Measurements from ENCODE around the gene SELENOH. TPM values are rescaled to one million over a fixed set of nuclear protein-coding genes. Genes with fewer than 3 reads are reported as not detected.

The SELENOH gene
- total RNA-seq, 4 donors from 2014 or later, result 101 to 123 (median 113) TPM

DNA sequence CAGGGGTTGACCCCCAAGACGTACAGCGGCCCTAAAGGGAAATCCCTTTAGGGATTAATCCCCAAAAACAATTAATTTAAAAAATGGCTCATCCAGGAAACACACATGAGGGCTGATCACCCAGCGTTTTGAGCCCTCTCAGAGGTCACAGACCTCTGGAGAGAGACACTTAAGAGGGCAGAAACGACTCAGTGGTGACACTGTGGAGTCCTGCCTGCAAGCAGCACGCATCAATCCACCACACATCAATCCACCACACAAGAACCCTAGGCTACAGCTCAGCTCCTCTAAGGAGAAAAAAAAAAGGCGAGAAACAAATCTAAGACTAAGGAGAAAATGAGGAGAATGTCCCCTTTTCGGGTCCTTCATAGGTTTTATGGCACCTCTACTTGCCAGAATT lies 12.5 kb upstream of the SELENOH start:
- TF ChIP-seq, protein P1, sequence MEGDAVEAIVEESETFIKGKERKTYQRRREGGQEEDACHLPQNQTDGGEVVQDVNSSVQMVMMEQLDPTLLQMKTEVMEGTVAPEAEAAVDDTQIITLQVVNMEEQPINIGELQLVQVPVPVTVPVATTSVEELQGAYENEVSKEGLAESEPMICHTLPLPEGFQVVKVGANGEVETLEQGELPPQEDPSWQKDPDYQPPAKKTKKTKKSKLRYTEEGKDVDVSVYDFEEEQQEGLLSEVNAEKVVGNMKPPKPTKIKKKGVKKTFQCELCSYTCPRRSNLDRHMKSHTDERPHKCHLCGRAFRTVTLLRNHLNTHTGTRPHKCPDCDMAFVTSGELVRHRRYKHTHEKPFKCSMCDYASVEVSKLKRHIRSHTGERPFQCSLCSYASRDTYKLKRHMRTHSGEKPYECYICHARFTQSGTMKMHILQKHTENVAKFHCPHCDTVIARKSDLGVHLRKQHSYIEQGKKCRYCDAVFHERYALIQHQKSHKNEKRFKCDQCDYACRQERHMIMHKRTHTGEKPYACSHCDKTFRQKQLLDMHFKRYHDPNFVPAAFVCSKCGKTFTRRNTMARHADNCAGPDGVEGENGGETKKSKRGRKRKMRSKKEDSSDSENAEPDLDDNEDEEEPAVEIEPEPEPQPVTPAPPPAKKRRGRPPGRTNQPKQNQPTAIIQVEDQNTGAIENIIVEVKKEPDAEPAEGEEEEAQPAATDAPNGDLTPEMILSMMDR (IDR thresholded peaks at IDR 0.05), result no peak
- DNase-seq (ENCODE audit: low spot score) (no peak), ATAC-seq (ENCODE audit: low FRiP score) (no peak)

DNA sequence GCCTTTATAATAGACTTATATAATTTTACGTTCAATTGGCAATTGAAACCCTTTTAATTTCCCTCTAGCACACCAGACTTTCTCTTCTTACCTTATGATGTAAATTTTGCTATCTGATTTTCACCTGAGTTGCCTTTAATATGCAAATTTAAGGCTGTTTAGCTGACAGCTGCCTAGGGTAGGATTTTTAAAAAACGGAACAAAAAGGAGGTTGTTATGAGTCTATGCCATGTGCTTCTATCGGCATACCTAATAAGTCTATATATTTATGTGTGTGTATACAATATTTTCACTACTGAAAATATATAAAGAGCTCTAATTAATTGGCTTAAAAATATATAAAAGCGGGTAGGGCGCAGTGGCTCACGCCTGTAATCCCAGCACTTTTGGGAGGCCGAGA lies 11.8 kb upstream of the SELENOH start:
- no peak for DNase-seq (ENCODE audit: low spot score)
- TF ChIP-seq, protein P1 (IDR thresholded peaks at IDR 0.05), result no peak
- no peak for ATAC-seq (ENCODE audit: low FRiP score)

DNA sequence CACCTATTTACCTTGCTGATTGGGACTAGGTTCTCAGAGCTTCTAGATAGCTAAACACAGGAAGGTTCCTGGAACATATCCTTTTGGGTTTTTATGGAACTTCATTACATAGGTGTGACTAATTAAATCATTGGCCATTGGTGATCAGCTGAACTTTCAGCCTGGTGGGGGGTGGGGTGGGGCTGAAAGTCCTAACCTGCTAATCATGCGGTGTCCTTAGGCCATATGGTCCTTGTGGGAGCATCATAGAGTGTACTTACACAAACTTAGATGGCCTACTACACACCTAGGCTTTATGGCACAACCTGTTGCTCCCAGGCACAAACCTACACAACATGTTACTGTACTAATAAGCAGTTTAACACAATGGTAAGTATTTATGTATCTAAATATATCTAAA lies 8.6 kb upstream of the SELENOH start:
- DNase-seq (ENCODE audit: low spot score) (no peak), ATAC-seq (ENCODE audit: low FRiP score) (no peak)
- TF ChIP-seq, protein P1 (IDR thresholded peaks at IDR 0.05), result no peak

DNA sequence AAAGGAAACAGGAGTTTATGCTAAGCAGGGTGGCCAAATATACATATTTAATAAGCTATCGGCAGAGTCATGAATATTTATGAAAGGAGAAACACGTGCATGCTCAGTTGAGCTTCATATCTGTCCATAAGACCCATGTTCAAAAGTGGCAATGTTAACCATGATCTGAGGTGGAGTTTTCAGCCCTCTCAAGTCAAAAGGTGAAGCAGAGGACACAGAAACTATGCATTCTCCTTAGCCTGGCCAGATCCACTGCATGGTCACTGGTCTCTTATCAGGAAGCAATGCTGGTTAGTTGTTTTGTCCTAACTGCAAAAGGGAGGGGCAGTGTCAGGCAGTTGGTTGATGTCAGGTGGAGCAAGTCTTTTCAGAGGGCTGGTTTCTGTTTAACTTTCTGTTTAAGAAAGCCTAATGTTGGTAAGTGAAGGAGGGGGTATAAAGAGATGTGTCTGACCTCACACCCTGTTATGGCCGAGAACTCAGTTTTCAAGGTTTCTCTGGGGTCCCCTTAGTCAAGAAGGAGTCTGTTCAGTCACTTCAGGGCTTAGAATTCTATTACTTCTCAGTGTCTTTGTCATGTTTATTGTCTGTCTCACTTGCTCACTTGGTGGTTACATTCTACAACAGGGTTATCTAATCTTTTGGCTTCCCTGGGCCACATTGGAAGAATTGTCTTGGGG lies 5.5 kb upstream of the SELENOH start:
- ATAC-seq (ENCODE audit: low FRiP score) (no peak), DNase-seq (ENCODE audit: low spot score) (no peak)
- TF ChIP-seq, protein P1 (IDR thresholded peaks at IDR 0.05), result no peak

- DNase-seq (ENCODE audit: low spot score) (no peak), ATAC-seq (ENCODE audit: low FRiP score) (peak; percentile 0)
- TF ChIP-seq, protein P1 (IDR thresholded peaks at IDR 0.05), result no peak
Measured at GRCh38 chr11:57742087-57742452, 779 bp downstream of the SELENOH start.

DNA sequence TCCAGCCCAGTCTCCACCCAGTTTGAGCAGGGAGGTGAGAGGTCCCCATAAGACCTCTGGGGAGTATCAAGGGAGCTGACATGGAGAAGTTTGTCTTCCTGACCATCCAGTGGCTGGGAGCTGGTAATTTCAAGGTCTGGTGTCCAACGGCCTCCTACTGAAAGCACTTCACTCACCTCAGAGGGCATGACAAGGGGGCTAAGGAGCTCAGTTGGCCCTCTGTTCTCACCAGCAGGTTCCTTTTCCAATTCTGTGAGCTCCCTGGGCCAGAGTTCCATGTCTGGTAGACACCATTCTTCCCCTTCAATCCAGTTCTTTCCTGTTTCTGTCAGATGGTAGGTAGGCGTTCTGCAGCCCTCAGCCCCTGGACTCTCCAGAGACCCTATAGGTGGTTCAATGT lies 3.1 kb downstream of the SELENOH start:
- no peak for ATAC-seq (ENCODE audit: low FRiP score)
- no peak for DNase-seq (ENCODE audit: low spot score)
- TF ChIP-seq, protein P1 (IDR thresholded peaks at IDR 0.05), result no peak

DNA sequence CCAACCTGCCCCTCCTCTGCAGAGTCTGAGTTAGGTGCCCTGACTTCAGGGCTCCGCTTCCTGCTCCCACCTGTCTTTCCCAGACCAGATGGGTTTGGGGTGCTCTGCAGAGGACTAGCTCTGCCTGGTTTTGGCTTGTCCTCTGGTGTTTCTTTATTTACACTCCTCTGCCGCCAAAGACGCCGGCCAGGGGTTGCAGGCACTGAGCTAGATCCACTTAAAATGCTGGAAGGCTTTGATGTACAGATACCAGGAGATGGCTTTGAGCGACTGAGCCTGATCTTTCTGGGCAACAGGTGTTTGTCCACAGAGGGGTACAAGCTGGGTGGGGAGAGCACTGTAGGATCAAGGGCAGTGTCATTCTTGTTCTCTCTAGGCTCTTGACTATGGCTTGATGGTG lies 3.9 kb downstream of the SELENOH start:
- TF ChIP-seq, protein P1 (IDR thresholded peaks at IDR 0.05), result no peak
- no peak for DNase-seq (ENCODE audit: low spot score)
- ATAC-seq (ENCODE audit: low FRiP score), result no peak
